GM21786 (cell line): ENCODE results near the gene RALGDS.

ENCODE experiments used
- ATAC-seq: cut with Tn5 transposase; IDR thresholded peaks from one replicate; pipeline ENCODE4 v1.9.1; 2021; ENCODE audit not compliant: unreplicated experiment

Gene RALGDS

GRCh38 chr9:133151601-133152525, 30.8 kb upstream of the RALGDS start:
- ATAC-seq = no peak

- no peak for ATAC-seq
Observed at GRCh38 chr9:133151041-133151440, 30.0 kb upstream of the RALGDS start.

- peak; percentile 68 for ATAC-seq
Observed at GRCh38 chr9:133149130-133150015, 28.3 kb upstream of the RALGDS start.

- peak; percentile 1 for ATAC-seq
Observed at GRCh38 chr9:133148199-133149129, 27.4 kb upstream of the RALGDS start.

- no peak for ATAC-seq
Observed at GRCh38 chr9:133147412-133148198, 26.6 kb upstream of the RALGDS start.

GRCh38 chr9:133146746-133147411, 25.8 kb upstream of the RALGDS start:
- no peak for ATAC-seq

GRCh38 chr9:133144904-133145851, 24.1 kb upstream of the RALGDS start:
- no peak for ATAC-seq

- peak; percentile 50 for ATAC-seq
Observed at GRCh38 chr9:133144142-133144903, 23.3 kb upstream of the RALGDS start.

- no peak for ATAC-seq
Observed at GRCh38 chr9:133143639-133144141, 22.6 kb upstream of the RALGDS start.

- no peak for ATAC-seq
Observed at GRCh38 chr9:133142684-133143622, 21.9 kb upstream of the RALGDS start.

GRCh38 chr9:133141833-133142595, 21.0 kb upstream of the RALGDS start:
- no peak for ATAC-seq

GRCh38 chr9:133140606-133141005, 19.6 kb upstream of the RALGDS start:
- no peak for ATAC-seq

- no peak for ATAC-seq
Observed at GRCh38 chr9:133140174-133140505, 19.1 kb upstream of the RALGDS start.

GRCh38 chr9:133139246-133140173, 18.5 kb upstream of the RALGDS start:
- no peak for ATAC-seq
